GM18519 (cell line): ENCODE measurements around the gene CHST9.
"Not testable (repeated sequence)": the region's sequence is repeated elsewhere in the genome, so short reads cannot be mapped to it uniquely, and the experiment has no call there.

Experiments
- ATAC-seq: cut with Tn5 transposase; IDR thresholded peaks from one replicate; pipeline ENCODE4 v1.9.1; 2021; ENCODE audit warnings: mild to moderate bottlenecking, moderate library complexity; ENCODE audit not compliant: unreplicated experiment, low FRiP score

The CHST9 gene

DNA sequence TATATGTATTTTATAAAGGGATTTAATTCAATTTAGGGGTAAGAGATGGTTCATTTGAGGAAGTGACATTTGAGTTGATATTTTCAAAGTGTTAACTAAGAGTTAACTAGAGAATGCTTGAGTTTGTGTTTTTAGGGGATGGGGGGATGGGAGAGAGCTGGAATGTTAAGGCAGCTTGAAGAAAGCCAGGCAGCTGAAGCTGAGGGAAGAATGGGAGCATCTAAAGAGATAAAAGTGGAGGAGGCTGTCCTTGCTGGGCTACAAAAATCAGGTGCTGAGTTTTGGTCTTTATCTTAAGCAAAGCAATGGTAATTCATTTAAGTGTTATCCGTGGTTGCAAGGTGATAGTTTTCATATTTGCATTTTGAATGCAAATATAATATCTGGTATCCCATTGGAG is 9.2 kb downstream of the CHST9 start:
- ATAC-seq: no peak

DNA sequence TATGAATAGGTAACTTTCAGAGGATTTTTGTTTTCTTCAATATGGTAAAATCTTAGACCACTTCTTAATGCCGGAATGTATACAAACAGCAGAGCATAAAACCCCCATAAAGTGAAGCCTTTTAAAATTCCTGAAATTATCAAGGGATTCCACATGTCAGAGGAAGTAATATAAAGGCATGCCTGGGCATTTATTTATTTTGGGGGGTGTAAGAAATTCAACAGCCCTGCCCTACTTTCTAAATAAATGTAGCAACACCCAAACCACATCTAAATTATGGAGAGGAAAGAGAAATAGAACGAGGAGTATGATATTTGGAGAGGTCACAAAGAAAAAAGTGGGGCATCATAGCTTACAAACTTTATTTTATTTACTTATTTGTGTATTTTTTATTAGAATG is 9.9 kb downstream of the CHST9 start:
- ATAC-seq: no peak

DNA sequence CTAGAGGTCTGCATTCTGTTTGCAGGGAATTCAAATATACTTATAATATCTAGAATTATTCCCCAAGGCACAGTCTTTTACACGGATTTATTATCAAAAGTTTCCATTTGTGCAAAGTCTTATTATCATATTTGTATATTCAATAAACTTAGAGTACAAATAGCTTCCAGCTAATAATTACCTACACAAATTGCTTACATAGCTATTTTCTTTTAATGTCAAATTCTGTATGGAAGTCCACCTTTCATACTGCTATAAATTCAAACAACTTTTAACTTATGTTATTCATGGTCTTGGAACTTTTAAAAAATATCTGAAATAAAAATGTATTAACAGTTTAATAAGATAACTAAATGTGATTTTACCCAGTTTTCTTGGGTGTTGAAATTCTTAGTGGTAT is 13.1 kb downstream of the CHST9 start:
- no peak for ATAC-seq

DNA sequence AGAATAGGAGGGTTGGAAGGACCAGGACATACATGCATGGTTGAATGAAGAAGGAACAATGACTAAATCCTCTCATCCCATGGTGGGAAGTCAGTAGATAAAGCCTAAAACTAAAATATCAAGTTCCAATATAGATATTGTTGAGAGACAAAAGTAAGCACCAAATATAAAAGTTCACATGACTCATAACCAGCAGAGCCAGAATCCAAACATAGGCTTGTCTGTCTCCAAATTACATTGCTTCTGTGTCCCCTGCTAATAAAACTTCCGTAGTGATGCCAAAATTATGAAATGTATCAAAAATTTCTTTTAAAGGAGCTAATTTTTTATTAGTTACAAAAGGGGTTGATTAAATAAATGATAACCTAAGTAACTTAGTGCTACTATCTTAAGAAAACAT is 19.7 kb downstream of the CHST9 start:
- ATAC-seq: no peak

DNA sequence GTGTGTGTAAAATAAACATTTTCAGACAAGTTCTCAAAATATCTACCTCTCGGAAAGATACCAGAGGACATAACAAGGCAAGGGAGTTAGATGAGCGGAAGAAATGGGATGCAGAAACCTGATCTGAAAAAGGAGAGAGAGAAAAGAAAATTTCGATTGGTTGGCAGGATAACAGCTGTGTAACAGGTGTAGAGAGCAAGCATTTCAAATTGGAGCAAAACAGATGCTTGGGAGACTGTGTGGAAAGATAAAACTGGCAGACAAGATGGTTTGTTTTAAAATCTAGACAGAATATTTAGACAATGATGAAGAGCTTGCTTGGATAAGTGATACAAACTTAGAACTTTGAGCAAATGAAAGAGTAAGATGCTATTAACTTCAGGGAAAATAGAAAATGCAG is 20.2 kb downstream of the CHST9 start:
- no peak for ATAC-seq

DNA sequence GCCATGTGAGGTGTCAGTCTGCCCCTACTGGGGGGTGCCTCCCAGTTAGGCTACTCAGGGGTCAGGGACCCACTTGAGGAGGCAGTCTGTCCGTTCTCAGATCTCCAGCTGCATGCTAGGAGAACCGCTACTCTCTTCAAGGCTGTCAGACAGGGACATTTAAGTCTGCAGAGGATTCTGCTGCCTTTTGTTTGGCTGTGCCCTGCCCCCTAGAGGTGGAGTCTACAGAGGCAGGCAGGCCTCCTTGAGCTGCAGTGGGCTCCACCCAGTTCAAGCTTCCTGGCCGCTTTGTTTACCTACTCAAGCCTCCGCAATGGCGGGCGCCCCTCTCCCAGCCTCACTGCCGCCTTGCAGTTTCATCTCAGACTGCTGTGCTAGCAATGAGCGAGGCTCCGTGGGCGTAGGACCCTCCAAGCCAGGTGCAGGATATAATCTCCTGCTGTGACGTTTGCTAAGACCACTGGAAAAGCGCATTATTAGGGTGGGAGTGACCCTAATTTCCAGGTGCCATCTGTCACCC is 21.9 kb downstream of the CHST9 start:
- ATAC-seq: not testable (repeated sequence)

DNA sequence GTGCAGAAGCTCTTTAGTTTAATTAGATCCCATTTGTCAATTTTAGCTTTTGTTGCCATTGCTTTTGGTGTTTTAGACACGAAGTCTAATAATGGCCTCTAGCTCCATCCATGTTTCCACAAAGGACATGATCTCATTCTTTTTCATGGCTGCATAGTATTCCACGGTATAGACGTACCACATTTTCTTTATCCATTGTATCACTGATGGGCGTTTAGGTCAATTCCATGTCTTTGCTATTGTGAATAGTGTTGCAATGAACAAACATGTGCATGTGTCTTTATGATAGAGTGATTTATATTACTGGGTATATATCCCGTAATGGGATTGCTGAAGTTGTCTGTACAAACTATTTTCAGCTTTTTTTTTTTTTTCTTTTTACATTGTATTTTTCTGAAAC is 35.9 kb downstream of the CHST9 start:
- ATAC-seq: not testable (repeated sequence)

DNA sequence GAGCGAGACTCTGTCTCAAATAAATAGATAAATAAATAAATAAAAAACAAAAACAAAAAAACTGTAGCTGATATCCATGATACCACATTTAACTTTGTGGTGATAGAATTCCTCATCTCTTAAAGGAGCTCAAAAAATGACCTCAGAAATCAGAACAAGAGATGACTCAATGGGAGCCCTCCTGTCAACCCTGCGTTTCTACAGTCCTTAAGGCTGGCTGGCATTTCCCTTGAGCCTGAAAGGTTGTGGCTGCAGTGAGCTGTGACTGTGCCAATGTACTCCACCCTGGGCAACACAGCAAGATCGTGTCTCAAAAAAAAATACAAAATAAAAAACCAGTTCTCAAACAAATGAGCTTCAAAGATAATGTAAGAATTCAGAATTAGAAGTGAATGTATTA is 40.4 kb downstream of the CHST9 start:
- no peak for ATAC-seq

DNA sequence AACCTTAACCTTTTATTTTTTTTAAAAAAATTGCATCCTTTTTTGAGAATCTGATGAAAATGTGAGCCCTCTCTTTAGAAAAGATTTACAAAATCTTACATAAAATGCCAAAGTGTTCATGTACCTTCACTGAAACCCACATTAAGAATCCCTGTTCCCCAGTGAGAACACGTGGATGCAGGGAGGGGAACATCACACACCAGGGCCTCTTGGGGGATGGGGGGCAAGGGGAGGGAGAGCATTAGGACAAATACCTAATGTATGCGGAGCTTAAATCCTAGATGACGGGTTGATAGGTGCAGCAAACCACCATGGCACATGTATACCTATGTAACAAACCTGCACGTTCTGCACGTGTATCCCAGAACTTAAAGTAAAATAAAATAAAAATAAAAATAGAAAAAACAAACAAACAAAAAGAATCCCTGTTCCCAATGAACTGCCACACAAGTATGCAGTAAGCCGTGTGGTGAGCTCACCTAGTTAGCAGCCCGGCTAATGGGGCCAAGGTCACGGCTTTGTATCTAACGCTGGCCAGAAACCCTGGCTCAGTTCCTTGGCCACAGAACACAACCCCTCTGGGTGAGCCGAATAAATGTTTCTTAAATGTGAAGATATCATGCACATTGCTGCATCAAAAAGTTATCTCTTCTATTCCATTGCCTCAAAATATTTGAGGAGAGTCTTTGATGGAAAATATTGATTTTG is 41.4 kb downstream of the CHST9 start:
- ATAC-seq: no peak

DNA sequence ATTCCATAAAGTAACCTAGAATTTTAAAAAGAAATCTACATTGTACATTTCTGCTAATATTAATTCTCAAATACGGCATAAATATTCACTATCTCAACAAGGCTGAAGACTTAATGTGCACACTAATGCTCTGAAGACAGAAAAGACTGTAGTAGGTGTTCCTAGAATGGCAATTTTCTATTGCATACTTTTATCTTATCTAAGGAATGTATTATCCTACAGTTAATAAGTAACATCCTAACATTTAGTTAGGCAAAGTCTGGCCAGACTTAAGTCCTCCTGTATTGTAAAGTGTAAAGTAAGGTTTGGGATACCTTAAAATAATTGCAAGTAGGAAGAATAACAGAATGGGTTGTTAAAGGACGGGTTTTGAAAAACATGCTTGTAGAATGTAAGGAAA is 42.2 kb downstream of the CHST9 start:
- no peak for ATAC-seq

DNA sequence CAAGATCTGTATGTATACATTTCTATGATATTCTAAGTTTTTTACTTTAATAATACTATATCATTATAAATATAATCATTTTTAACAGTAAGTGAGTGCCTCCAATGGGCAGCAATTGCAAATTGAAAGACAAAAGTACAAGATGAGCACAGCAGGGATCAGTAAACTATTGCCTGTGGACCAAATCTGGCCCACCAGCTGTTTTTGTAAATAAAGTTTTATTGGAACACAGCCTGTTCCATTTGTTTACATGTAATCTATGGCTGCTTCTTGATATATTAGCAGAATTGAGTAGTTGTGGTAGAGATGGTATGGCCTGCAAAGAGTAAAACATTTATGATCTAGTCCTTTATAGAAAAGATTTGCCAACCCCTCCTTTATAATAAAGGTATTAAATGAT is 43.2 kb downstream of the CHST9 start:
- ATAC-seq: no peak

DNA sequence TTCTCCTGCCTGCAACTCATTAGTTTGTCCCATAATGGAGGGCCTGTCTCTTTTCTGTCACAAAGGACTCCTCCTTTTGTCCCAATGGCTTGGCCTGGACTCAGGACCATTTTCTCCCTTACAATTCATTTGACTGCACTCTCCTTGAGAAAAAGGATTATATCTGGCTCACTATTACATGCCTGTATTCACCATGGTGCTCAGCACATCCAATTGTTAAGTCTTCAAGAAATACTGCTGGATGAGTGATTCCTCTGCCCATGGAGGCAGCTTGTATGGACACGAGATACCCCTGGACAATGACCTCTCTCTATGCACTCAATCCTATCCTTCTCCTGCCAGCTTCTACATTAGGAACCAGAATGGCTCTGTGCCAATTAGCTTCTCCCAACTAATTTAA is 47.0 kb downstream of the CHST9 start:
- ATAC-seq: no peak

DNA sequence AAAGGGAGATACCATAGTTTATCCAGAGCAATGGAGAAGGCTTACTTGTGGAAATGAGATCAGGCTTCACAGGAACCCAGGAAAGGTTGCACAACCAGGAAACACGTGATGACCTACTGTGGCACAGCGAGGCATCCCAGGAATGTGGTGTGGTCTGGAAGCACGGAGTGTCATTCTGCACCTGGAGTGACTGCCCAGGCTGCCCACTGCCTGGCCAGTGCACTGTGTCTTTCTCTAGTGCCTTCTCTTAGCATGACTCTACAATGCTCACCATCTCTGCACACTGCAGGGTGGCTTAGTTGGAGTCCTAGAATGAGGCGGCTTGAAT is 48.9 kb downstream of the CHST9 start:
- no peak for ATAC-seq

DNA sequence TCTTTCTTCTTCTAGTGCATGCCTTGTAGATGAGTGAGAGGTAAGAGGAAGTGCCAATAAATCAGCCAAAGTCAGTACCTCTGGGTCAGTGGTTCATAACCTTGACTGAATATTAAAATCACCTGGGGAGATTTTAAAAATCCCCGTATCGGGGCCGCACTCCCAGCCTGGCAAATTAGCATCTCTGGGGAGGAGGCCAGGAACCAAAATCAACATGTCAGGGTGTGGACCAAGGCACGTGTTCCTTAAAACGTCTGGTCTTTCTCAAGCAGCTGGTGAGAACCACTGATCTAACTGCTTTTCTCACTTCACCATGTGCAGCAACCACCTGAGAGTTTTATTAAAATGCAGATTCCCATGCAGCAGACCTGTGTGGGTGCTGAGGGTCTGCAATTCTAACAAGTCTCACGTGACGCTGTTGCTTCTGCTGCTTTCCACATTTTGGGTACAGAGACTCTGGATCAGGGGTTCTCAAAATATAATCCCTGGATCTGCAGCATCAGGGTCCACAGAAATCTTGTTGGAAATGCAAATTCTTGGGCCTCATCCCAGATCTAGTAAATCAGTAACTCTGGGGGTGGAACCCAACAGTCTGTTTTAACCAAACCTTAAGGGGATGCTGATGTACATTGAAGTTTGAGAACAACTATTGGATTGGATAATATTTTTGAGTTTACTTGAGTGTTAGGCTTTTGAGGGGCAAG is 49.5 kb downstream of the CHST9 start:
- no peak for ATAC-seq

DNA sequence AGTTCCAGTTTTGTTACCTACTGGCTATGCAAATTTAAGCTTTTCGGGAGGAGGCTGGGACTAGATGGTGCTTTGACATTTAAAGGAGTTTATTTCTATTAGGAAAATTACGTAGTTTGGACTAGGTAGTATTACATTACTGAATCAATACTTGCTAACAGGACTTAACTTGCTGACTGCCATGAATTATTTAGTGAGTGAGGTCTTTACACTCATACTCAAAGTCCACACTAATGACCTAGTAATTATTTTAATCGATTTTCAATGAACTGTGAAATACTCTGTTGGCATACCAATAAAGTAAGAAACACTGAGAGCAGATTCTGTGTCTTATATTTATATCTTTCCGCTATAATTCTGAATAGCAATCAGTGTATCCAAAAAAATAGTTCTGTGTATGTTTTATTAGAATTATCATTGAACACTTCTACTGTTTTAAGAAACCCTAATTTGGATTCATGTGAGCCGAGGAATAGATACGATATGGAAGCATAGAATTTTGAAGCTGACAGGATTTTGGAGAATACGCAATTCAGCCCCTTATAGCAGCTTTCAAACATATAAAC is 55.0 kb downstream of the CHST9 start:
- no peak for ATAC-seq

DNA sequence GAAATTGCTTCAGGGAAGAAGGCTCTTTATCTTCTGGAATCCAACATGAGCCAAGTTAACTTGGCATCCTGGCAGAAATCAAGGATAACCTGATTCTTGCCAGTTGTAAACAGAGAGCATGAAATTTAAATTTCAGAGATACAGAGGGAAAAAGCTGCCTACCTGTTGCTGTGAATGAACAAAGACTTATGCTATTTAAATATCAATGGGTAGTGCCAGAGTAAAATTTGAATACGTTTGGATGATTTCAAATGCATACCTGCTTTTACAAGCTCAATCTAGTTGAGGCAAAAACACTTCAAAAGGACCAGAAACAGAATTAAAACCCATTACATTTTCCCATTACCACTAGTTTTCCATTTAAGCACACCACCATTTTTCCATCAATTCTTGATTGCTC is 60.9 kb downstream of the CHST9 start:
- no peak for ATAC-seq

DNA sequence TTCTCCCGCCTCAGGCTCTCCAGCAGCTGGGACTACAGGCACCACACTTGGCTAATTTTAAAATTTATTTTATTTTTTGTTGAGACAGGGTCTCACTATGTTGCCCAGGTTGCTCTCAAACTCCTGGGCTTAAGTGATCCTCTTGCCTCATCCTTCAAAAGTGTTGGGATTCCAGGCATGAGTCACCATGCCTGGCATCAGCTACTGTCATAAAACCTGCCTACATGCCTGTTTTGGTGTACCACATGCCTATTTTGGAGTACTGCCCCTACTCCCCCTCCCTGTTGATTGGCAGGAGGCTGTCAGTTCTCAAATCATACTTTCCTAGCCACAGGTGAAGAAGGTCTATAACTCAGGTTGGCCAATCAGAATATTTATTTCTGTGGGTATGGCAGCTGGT is 64.0 kb downstream of the CHST9 start:
- ATAC-seq: no peak

DNA sequence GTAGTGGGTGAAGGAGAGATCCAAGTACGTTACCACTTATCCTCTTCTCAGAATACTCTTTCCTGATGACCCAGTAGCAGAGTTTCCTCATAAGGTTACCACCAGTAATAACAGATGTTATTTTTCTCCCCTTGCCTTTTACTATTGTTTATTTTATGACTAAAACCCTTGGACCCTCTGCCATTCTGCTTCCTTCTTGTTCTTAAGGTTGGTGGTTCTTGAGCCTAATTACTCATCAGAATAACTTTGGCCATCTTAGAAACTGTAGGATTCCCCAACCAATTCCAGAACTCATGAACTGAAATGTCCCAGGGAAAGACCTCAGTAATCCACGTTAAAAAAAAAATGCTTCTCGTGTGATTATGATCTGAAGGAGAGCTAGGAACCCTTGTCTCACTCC is 64.9 kb downstream of the CHST9 start:
- ATAC-seq: no peak

DNA sequence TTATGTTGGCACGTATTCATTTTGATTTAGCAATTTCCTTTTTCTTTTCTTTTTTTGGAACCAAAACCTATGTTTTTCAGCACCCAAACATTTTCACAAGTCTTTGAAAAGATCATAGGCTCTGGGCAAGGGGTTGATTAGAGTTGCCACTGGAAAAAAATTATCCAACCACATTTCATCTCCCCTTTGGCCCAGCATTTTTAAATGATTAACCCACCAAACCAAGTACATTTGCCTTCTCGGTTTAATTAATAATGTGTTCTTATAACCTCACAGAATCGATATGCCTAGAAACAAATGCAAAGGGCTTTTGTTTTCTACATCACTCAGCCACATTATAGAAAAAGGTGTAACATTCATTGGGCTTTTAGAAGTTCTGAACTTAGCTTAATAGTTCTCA is 66.1 kb downstream of the CHST9 start:
- ATAC-seq: no peak

DNA sequence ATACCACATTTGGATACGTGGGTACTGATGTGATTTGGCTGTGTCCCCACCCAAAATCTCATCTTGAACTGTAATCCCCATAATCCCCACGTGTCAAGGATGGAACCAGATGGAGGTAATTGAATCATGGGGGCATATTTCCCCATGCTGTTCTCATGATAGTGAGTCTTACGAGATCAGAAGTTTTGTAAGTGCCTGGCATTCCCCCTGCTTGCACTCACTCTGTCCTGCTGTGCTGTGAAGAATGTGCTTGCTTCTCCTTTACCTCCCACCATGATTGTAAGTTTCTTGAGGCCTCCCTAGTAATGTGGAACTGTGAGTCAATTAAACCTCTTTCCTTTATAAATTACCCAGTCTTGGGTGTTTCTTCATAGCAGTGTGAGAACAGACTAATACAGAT is 70.3 kb downstream of the CHST9 start:
- no peak for ATAC-seq

DNA sequence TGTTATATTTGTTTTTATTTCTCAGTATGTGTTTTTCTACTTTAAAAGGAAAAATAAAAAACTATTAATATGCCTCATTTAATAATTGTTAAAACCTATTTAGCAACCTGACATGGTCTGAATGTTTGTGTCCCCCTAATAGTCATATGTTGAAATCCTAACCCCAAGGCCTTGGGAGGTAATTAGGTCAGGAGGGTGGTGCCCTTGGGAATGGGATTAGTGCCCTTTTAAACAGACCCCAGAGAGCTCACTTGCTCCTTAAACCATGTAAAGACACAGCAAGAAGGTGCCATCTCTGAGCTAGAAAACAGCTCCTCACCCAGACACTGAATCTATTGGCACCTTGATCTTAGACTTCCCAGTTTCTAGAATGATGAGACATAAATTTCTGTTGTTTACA is 71.8 kb downstream of the CHST9 start:
- no peak for ATAC-seq

DNA sequence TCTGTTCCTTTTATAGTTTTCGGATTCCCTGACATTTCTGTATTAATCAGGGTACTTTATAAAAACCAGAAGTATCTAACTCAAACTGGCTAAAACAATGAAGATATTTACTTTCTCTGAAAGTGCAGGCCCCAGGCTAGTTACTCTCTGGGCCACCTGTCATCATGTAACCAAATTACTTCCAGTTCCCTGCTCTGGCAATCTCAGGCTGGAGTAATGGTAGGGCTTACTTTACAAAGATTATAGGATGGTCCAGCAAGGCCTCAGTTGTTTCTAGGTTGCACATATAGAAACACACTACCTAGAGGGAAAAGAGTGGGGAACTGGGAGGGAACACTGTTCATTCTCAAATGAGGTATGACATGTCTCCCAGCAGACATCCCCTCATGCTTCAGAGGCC is 74.8 kb downstream of the CHST9 start:
- ATAC-seq: no peak
